ENCODE measurements around the gene TULP4.

- TF ChIP-seq POLR2A (IDR thresholded peaks at IDR 0.05; ENCODE audit: low read length), result no peak
- TF ChIP-seq CTCF (IDR thresholded peaks at IDR 0.05), result no peak
- no peak for TF ChIP-seq HDAC2 (IDR thresholded peaks at IDR 0.05)
- no peak for TF ChIP-seq RAD21 (conservative IDR thresholded peaks at IDR 0.05 in 1 of 2, IDR thresholded peaks at IDR 0.05 in 1 of 2)
These were observed 175.8 kb downstream of the TULP4 start for GRCh38 chr6:158488065-158488464.
